Activated CD8-positive, alpha-beta memory T cell treated with anti-CD3 and anti-CD28 coated beads for 1 hour (primary cell): Measurements from ENCODE around the gene MYH10.

Source experiments
- DNase-seq, 2 donors: peaks; one replicate each; pipeline ENCODE4 v3.0.0-alpha.2; 2020; ENCODE audit warnings: low read depth in 1 of 2; ENCODE audit errors: extremely low read depth in 1 of 2

MYH10 gene

DNA sequence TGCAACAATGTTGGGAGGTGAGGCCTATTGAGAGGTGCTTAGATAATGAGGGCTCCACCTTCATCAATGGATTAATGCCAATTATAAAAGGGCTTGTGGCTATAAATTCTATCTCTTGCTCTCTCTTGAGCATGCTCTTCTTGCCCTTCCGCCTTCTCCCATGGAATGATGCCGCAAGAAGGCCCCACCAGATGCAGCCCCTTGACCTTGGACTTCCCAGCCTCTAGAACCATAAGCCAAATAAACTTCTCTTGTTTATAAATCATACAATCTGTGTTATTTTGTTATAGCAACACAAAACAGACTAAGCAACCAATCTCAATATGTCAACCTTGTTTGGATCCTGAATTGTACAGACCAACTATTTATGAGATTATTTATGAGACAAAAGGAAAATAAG, 20.0 kb downstream of the MYH10 start:
- no peak for DNase-seq

DNA sequence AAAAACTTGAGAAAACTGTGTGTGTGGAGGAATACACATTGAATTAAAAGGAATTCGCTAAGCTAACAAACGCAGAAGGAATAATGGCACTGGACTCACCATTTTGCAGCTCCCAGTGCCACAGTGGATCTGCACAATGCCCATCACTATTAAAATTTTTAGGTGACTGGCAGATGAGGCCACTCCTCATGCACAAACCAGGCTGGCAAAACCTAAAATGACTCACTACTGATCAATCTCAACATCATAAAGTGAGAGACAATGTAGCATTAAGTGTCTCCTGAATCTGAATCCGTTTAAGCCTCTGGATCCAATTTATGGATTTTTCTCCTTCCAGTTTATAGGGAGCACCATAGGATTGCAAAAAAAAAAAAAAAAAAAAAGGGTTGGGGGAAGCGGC, 20.6 kb downstream of the MYH10 start:
- DNase-seq, result no peak

DNA sequence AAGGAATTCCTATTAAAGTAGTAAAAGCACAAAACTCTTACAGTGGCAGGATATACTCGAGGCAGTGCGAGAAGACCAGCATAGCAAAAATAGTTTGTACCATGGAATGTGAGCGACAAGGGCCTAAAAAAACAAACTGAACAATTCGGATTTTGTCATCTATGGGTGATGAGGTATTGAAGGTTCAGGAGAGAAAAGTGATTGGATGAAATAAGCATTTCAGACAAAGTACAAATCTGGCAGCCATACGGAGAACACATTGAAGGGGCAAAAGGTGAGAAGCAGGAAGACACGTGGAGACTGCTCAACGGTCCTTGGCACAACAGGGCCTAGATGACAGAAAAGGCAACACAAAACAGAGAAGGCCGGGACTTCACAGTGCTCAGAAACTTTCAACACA, 22.5 kb downstream of the MYH10 start:
- DNase-seq, result no peak

DNA sequence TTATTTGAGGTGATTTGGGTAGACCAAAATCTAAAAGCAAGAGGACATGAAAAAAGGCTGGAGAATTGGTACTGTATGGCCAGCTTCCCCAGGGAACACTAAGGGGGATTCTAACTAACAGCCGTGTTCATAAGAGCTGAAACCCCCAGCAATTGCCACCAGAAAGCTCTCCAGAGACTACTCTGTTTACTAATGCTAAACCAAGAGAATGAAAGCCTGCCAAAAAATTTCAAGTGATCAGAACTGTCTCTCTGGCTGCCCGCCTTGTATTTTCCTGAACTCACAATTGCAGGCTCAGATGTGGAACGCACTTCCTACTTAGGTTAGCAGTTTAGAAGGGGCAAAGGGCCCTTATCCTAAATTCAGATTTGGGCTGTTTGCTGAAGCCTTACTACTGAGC, 24.1 kb downstream of the MYH10 start:
- no peak for DNase-seq

DNA sequence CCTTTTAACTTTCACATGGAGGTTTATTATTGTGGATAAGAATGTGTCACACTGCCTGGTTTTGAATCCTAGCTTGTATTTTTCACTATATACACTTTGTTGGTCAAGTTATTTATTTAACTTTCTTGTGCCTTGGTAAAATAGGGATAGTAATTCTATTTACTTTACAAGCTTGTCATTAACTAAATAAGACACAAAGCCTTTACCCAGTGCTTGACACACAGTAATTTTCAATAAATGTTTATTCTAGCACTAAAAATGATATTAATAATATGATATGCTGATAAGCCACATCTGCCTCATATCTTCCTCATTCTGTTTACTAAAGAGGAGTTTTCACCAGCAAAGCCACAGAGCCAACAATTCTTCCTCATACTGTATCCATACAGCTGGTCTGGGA, 27.8 kb downstream of the MYH10 start:
- DNase-seq, result no peak

DNA sequence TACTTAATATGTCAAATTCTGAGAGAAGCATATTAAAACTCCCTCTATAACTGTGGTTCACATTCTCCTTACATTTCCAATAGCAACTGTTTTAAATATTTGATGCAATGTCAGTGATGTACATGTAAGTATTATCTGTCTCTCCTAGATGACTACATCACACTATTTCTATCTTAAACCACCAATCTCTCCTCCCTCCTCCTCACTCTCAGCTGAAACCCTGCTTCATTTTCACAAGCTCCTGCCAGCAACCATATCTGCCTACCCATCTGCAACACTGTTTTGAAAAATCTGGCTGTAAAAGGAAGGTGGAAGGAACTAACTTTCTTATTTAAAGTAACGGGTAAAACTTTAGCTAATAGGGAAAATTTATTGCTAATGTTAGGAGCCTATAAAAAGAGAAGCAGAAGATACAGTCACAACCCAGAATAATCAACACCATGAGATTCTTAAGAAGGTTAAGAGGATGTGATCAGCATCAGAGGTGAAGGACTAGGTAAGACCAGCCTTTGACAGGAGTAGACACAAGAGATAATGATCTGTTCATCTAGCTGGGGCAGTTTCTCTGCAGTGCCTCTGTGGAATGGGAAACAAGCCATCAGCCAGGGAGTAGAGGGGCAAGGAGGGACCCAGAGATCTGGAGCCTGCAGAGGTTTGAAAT, 31.0 kb downstream of the MYH10 start:
- DNase-seq, result no peak

DNA sequence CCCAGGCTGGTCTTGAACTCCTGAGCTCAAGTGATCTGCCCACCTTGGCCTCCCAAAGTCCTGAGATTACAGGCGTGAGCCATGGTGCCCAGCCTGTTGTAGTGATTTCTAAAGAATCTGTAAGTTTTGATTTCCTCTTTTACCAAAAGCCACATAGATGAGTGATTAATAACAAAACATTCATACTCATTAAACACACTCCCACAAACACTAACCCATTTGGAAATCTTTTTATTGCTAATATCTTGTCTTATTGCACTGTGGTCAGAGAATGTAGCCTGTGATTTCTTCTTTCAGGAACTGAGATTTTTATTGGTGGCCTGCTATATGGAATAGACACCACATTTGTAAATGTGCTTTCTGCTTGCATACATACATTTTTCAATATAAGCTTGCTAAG, 31.6 kb downstream of the MYH10 start:
- DNase-seq, result no peak

DNA sequence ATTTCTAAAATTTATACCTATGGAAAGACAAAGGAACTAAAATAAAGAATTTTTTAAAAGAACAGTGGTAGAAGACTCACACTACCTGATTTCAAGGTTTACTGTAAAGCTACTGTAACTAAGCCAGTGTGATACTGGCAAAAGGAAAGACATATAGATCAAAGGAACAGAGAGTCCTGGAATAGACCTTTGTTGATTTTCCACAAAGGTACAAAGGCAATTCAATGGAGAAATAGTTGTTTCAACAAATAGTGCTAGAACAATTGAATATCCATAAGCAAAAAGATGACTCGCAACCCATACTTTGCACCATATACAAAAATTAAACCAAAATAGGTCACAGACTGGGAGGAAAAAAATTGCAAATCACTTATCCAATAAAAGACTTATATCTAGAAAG, 36.7 kb downstream of the MYH10 start:
- DNase-seq, result no peak

DNA sequence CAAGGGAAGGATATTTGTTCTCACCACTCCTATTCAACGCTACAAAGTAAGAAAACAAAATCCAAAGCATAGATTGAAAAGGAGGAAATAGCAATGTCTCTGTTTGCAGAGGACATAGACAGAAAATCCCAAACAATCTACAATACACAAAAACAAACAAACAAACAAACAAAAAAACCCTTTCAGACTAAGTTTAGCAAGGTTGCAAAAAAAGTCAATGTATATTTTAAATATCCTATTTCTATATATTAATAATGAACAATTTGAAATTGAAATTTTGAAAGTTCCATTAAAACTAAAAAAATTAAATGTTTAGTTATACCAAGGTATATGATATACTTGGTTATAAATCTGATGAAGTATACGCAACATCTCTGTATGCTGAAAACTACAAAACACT, 37.2 kb downstream of the MYH10 start:
- no peak for DNase-seq

DNA sequence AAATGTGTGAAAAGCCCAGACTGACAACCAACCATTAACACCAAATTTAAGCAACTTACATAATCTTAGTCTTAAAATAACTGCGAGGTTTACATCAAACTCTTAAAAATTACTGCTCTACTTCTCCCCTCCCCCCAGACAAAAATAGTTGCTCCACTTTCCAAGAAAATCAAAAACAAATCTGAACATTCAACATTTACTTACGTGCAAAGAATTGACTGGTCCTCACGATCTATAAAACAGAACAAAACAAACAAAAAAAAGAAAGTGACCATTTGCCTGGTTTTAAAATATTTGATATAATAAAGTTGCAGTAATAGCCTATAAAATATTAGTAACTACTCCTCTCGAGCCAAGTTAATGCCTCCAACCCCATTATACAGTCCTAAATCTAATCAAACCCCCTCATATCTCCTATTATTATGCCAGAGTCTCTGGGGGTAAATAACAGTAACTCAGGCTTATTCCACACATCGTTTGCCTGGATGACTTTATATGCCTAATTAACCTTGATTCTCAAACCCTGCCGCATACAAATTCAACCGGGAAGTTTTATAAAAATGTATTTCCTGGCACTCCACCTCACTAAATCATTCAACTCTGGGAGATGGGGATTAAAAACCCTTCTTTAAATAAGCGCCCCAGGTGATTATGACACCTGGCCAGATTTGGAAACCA, 41.5 kb downstream of the MYH10 start:
- DNase-seq, result no peak

DNA sequence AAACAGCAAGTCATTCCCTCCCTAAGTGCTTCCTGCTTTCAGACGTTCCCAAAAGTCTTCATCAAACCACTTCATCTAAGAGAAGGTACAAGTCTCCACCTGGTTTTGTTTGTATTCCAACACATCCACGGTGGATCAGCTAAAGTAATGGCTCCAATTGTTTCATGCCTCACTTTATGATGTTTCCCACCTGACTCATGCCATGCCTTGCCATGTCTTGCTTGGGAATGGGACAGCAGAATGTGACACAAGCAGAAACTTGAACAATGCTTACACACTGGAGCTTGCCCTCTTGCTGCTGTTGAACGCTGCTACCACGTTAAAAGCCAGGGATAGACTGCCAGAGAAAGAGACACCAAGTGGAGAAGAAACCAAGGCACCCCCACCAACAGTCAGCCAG, 43.8 kb downstream of the MYH10 start:
- DNase-seq, result no peak

DNA sequence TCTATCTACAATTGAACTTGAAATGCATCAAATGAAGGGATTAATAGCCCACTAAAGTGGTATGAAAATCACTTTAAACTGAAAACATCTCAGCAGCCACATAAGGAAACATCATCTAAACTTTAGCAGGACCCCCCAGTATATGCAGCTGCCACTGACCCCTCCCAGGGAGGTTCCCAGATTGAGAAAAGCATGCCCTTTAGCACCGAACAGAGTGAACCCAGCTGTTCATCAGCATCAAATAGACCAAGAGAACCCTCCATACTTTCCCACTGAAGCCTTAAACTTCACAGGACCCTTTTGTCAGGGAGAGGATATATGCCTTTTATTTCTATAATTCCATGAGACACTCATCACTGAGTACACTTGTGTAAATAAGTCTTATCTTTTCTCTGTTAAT, 44.6 kb downstream of the MYH10 start:
- DNase-seq, result no peak

DNA sequence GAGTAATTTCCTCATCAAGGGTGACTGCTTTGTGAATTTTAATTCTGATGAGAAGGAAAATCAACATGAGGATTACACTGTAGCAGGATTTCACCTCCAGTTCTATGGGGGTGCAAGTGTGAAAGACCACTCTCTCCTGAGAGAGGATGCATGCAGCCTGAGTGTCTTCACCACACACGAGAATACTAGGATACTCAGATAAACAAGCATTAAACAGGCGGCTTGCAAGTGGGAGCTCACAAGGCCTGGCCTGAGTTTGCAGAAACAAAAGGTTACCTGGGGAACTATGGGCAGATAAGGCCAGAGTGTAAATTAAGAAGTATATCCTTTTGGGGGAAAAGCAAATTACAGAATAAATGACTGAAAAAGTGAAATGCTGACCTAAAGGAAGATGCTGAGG, 46.6 kb downstream of the MYH10 start:
- DNase-seq, result no peak

DNA sequence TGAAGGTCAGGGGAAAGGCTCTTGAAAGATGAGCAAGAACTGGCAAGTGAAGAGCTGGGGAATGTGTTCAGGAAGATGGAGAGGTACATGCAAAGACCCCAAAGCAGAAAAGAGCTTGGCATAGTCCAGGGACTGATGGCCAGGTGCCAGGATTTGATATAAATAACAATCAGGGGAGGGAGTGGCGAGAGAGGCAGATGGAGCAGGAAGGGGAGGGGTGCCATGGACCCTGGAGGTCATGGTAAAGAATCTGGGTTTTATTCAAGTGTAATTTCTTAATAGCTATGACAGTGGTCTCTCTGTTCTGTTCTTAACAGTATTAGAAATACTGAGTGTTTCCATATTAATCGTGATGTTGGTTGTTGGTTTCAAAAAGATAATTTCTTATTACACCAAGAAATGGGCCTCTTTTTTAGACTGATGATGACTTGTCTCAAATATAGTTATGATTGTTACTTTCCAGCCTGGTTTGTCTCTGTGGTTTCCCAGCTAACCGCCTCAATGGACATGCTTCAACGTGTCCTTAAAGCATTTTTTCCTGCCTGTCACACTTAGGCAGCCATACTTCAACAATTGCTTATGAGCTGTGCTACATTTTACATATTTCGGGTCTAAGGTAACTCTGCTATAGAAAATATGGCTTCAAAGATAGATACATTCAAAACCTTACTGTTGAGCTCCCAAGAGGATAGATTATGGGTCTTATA, 49.4 kb downstream of the MYH10 start:
- no peak for DNase-seq

DNA sequence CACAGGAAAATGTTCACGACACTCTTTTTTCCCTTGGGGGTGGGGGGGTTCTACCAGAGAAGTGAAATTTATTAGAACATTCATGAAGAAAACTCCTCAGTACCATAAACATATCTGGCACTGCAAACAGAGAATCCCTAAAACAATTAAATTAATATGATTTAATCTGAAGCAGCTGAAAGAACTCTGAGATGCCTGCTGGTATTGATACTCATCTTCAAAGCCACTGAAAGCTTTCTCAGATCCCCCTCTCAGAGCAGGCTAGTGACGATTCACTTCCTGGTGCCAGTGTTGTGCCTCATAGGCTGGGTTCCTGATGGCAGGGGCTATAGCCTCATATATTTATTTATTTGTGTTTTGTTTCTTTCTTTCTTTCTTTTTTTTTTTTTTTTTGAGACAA, 52.7 kb downstream of the MYH10 start:
- no peak for DNase-seq

DNA sequence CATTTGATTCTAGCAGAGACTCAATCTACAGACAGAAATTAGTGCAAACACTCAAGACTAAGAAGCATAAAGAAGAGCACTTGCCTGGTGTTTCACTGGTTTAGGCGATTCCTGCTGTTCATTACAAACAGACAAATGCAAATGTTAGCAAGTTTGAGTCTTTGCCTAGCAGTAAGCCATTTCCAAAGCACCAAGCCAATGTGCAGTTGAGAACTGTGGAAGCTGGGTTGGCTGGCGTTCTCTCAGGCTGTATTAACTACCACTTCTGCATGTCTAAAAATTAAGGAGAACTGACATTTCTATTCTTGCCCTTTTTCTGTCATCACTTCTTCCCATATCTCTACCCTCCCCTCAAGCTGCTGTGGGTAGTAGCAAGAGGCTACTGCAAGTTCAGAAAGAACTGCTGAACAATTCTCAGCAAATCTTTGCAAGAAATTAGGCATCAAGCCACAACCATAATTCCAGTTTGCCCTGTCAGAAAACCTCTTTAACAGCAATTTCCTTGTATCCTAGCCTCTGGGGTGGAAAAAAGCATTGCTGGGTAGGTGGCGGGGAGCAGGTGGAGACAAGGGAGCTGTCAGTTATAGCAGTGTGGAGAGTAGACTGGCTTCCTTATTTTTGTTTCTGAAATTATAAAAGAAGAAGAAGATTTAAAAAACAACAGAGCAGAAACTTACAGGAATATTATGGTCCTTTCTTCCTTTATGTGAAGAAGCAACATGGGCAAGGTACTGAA, 53.8 kb downstream of the MYH10 start:
- DNase-seq, result no peak

DNA sequence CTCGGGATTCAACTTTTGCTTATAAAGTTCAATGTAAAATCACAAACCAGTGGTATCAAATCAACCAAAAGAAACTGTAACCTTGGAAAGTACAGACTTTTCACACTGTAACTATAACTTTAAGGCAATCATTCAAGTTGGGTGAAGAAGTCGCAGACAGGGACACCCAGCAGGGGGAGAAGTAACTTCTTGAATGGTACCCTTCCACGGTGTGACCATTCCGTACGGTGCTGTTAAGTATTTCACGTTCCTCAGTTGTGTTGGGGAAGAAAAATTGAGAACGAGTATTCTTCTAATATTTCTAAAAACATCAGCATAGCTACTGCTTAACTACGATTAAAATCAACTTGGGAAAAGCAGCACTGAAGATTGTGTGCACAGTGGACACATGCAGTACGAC, 55.8 kb downstream of the MYH10 start:
- no peak for DNase-seq

DNA sequence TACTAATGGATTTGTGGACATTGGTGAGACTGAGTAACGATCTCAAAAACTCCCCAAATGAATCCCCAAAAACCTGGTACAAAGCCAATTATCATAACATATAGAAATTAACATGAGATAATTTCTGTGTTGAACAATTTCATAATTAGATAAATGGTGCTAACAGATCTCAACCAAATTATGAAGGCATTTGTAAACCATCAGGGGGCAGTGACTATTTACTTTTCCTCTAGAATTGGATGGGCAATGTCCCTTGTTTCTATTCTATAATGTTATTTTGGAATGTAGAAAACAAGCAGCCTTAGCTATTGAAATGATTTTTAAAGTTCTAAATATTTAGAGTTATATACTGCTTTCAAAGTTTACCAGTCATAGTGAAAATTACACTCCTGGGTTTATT, 57.8 kb downstream of the MYH10 start:
- DNase-seq, result no peak

DNA sequence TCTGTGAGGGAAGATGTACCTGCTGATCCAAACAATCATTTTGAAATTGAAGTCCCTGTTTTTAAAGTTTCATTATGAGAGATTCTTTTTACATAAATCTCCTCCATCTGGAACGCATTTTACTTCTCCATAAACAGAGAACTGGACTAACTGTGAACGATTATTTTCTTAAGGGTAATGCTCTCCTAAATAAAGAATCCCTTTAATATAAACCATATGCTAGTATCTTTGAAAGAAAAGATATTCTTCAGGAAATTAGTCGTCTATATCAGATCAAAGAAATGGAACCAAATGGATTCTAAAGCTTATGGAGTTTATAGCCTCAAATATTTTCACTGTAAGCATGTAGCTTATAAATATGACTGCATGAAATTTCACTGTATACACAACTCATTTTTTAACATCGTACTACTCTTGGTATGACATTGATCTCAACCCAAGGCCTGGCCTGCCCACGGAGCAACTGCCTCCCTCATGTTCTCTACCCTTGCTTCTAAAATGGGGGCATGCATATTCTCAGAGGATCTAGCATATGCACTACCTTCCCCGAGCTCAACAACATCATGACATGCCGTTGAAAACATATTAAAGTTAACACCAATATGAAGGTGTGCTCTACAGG, 66.4 kb downstream of the MYH10 start:
- no peak for DNase-seq

DNA sequence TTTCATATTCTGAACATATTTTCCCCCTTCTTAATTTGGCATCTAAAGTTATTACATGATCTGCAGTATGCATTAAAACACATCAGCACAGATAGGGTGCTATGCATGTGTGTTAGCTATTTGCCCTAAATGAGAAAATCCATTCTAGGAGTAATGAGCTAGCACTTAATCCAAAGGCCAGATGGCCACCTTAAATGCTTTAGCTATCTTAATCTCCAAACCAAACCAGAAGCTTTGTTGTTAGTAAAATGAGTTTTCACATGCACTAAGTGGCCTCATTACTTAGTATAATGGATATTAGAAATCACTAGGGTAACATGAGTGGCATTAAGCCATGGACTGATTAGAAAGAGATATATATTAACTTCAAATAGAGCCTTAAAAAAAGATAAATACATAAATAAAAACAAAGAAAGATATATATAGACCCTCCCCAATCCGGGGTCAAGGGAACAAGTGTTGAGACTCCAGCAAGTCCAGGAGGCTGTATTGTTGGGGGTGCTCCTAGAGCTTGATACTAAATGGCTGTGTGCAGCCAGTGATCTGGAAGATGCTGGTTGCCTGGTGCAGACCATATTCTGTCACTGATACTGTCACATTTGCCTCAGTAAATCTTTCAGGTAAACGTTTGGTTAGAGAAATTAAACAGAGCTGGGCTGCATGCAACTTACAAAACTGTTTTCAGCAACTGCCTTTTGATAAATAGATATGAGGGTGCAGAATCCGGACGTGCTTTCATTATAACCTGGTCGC, 67.3 kb downstream of the MYH10 start:
- no peak for DNase-seq

DNA sequence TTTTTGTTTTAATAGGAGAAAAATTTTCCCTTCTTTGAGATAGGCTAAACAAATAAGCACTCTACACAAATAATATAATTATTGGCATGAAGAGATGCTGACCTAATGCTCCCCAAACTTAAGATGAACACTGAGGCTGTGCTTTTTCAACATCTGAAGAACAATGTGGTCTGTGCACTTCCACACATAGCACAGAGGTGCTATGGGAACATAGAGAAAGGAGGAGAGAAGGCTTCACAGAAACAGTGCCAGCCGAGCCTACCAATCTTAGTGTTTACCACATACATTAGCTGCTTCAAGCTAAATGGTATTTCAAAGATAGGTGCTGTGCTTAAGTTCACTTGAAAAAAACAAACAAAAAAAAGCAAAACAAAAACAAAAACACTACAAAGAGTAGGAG, 72.4 kb downstream of the MYH10 start:
- DNase-seq, result no peak
